GM23248 (cell line): ENCODE measurements around the gene CASTOR1. TPM values are rescaled to one million over a fixed set of nuclear protein-coding genes. Genes with fewer than 3 reads are reported as not detected.

Experiments used
- DNase-seq: peaks from one replicate; pipeline ENCODE4 v3.0.0-alpha.2; 2015
- H2AFZ ChIP-seq: fragments of 200-600 bp; sonication (generic); 2 replicates; pipeline ENCODE4 v1.6.1; 2016; ENCODE audit warnings: antibody characterized with exemption
- H3F3A ChIP-seq: fragments of 200-600 bp; sonication (generic); 2 replicates; pipeline ENCODE4 v1.6.1; 2016; ENCODE audit warnings: mild to moderate bottlenecking, antibody characterized with exemption, mixed run types; ENCODE audit not compliant: insufficient read depth
- H3K27ac ChIP-seq: fragments of 200-600 bp; sonication (generic); 2 replicates; pipeline ENCODE4 v1.5.1; 2016; ENCODE audit warnings: mild to moderate bottlenecking
- H3K27me3 ChIP-seq: fragments of 200-600 bp; sonication (generic); replicated peaks from 2 replicates; pipeline ENCODE4 v1.6.1; 2016; ENCODE audit warnings: mild to moderate bottlenecking; ENCODE audit not compliant: insufficient read depth
- H3K36me3 ChIP-seq: fragments of 200-600 bp; sonication (generic); 2 replicates; pipeline ENCODE4 v1.6.1; 2016; ENCODE audit warnings: low read depth, mild to moderate bottlenecking
- H3K4me1 ChIP-seq: fragments of 200-600 bp; sonication (generic); 2 replicates; pipeline ENCODE4 v1.6.1; 2016; ENCODE audit warnings: mild to moderate bottlenecking; ENCODE audit not compliant: insufficient read depth
- H3K4me2 ChIP-seq: fragments of 200-600 bp; sonication (generic); one replicate; pipeline ENCODE4 v1.6.1; 2016; ENCODE audit warnings: mild to moderate bottlenecking; ENCODE audit not compliant: unreplicated experiment
- H3K4me3 ChIP-seq: fragments of 200-600 bp; sonication (generic); 2 replicates; pipeline ENCODE4 v1.5.1; 2016; ENCODE audit warnings: mild to moderate bottlenecking
- H3K79me2 ChIP-seq: fragments of 200-600 bp; sonication (generic); 2 replicates; pipeline ENCODE4 v1.6.1; 2016; ENCODE audit warnings: mild to moderate bottlenecking; ENCODE audit not compliant: insufficient read depth
- H3K9ac ChIP-seq: fragments of 200-600 bp; sonication (generic); 2 replicates; pipeline ENCODE4 v1.6.1; 2016; ENCODE audit warnings: mild to moderate bottlenecking
- H3K9me2 ChIP-seq: fragments of 200-600 bp; sonication (generic); 2 replicates; pipeline ENCODE4 v1.6.1; 2016; ENCODE audit warnings: mixed run types, mild to moderate bottlenecking, moderate library complexity; ENCODE audit not compliant: insufficient read depth
- H3K9me3 ChIP-seq: fragments of 200-600 bp; sonication (generic); one replicate; pipeline ENCODE4 v1.6.1; 2017; ENCODE audit warnings: low read depth
- H4K20me1 ChIP-seq: fragments of 200-600 bp; sonication (generic); 2 replicates; pipeline ENCODE4 v1.6.0; 2016; ENCODE audit not compliant: insufficient read depth
- EZH2 ChIP-seq: fragments of 200-600 bp; sonication (generic); IDR thresholded peaks from 2 replicates; pipeline ENCODE4 v1.6.1; 2018; ENCODE audit warnings: antibody characterized with exemption, mild to moderate bottlenecking; ENCODE audit not compliant: insufficient read depth, poor library complexity, severe bottlenecking
- EZH2phosphoT487 ChIP-seq: fragments of 200-600 bp; sonication (generic); IDR thresholded peaks from 2 replicates; pipeline ENCODE4 v1.6.1; 2018; ENCODE audit warnings: antibody characterized with exemption, moderate library complexity, mild to moderate bottlenecking, low read depth; ENCODE audit not compliant: insufficient read depth
- WGBS, 2 experiments: methylation state at CpG; one replicate each; pipeline ENCODE4 v1.1.6; 2015 to 2017; ENCODE audit warnings: low lambda C conversion rate in 2 of 2, low coverage in 1 of 2; ENCODE audit errors: missing lambda C conversion rate in 2 of 2; 5-methylcytosine and 5-hydroxymethylcytosine counted together
- in situ Hi-C: fragments of 300-500 bp; cut with MboI; formaldehyde crosslinking; loops from 2 replicates; pipeline ENCODE4 v1.15.0; 2020
- polyA plus RNA-seq: library from polyadenylated mRNA; unstranded; fragments of >200 nt; fragmentation: Nextera tagmentation; extraction: Ambion mirVana; gene quantifications from 2 replicates; pipeline ENCODE4 v1.2.1, GENCODE V29; 2016
- total RNA-seq: library from RNA; depleted of rRNA; stranded (reverse); fragments of >200 nt; shearing (Covaris generic); gene quantifications from 2 replicates; pipeline ENCODE4 v1.2.3, GENCODE V29; 2014

CASTOR1 gene
- total and polyA plus RNA-seq, 2 experiments from 2014 or later = 8.7 to 13.4 TPM

DNA sequence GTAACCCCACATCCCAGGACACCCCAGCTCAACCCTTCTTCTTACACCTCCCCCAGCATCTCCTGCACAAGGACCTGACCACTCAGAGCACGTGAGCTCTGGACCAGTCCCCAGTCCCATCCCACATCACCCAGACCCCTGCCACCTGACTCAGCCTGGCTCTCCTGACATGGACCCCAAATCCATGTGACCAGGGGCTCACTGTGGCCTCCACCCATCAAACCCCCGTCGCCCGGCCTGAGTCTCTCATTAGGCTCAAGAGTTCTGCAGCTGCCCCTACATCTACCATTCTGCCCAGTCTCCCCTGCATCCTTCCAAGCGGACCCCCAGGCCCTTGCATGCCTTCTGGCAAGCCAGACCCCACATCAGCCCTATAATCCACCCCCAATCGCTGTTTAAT is 40.8 kb downstream of the CASTOR1 start:
- Histone ChIP-seq H3K9me3 (no peaks in the 10 kb centered on the region), H3K4me1 (peaks cover 25% of the 10 kb centered on the region), H3K4me2 (no peak overlapping the region), H2AFZ (no peak overlapping the region), H3K9ac (no peak overlapping the region), H3K9me2 (no peaks in the 10 kb centered on the region), H3K27ac (no peak overlapping the region), H4K20me1 (no peaks in the 10 kb centered on the region), H3K27me3 (no peaks in the 10 kb centered on the region), H3K79me2 (no peaks in the 10 kb centered on the region), H3F3A (peaks cover 5% of the 10 kb centered on the region; the same call in 1 of the 2 replicates), H3K36me3 (no peaks in the 10 kb centered on the region), H3K4me3 (no peak overlapping the region)
- WGBS, 2 experiments = 83 to 84% methylated on average over 6 of the region's 6 CpGs
- no peak for DNase-seq
- TF ChIP-seq EZH2 (no peak), EZH2phosphoT487 (no peak)
- in situ Hi-C loops = no loop called here

DNA sequence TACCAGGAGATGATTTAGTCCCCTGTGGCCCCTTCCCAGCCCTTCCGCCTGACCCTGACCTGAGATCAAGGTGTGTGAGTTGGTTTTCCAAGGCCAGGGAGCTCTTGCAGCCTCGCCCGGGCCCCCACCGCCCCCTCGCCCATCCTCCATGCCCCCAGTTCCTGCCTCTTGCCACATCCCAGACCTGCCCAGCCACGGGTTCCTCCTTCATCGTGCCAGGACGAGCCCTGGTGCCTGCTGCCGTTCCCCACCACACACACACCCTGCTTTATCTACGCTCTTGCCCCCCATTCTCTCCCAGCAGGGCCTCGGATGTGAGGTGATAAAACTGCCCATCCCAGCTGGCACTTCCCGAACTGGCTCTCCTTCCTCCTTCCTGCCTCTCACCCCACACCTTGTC is 41.3 kb downstream of the CASTOR1 start:
- H3K27me3 ChIP-seq = no peaks in the 10 kb centered on the region
- no peaks in the 10 kb centered on the region for H3K9me2 ChIP-seq
- in situ Hi-C loops = no loop called here
- no peak overlapping the region for H3K9ac ChIP-seq
- H2AFZ ChIP-seq = no peak overlapping the region
- no peak overlapping the region for H3K4me3 ChIP-seq
- TF ChIP-seq EZH2phosphoT487 (no peak), EZH2 (no peak)
- no peak overlapping the region for H3K4me2 ChIP-seq
- H3K9me3 ChIP-seq = no peaks in the 10 kb centered on the region
- no peaks in the 10 kb centered on the region for H3K36me3 ChIP-seq
- H3K4me1 ChIP-seq = peaks cover 25% of the 10 kb centered on the region
- H3F3A ChIP-seq = peaks cover 5% of the 10 kb centered on the region; the same call in 1 of the 2 replicates
- H3K27ac ChIP-seq = no peak overlapping the region
- H4K20me1 ChIP-seq = no peaks in the 10 kb centered on the region
- WGBS, 2 experiments = 95 to 98% methylated on average over 9 to 12 of the region's 12 CpGs
- DNase-seq = no peak
- no peaks in the 10 kb centered on the region for H3K79me2 ChIP-seq

DNA sequence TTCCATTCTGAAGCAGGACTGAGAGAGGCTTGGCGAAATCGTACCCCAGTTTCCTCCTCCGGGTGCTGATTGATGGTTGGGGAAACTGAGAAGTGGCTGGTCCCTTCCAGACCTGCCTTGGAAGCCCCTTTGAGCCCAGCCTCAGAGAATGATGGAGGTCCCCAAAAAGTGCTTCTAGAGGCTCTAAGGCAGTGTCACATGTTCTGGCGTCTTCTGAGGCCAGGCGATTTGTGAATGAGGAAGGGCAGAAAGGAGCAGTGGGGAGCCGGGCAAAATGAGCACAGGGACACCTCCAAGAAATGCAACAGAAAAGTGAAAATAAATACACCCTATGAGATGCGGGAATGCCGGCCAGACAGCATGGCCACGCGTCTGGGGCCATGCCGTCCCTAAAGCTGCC is 41.7 kb downstream of the CASTOR1 start:
- Histone ChIP-seq H3K9me2 (no peaks in the 10 kb centered on the region), H3K9ac (no peak overlapping the region), H3K4me2 (no peak overlapping the region), H3K27me3 (no peaks in the 10 kb centered on the region), H4K20me1 (no peaks in the 10 kb centered on the region), H2AFZ (no peak overlapping the region), H3K4me1 (peaks cover 25% of the 10 kb centered on the region), H3K36me3 (no peaks in the 10 kb centered on the region), H3K9me3 (no peaks in the 10 kb centered on the region), H3K79me2 (no peaks in the 10 kb centered on the region), H3K4me3 (no peak overlapping the region), H3F3A (peaks cover 8% of the 10 kb centered on the region; the same call in 1 of the 2 replicates), H3K27ac (no peak overlapping the region)
- DNase-seq = no peak
- TF ChIP-seq EZH2 (no peak), EZH2phosphoT487 (no peak)
- in situ Hi-C loops = no loop called here
- 91 to 94% methylated on average over 11 of the region's 11 CpGs for WGBS, 2 experiments

DNA sequence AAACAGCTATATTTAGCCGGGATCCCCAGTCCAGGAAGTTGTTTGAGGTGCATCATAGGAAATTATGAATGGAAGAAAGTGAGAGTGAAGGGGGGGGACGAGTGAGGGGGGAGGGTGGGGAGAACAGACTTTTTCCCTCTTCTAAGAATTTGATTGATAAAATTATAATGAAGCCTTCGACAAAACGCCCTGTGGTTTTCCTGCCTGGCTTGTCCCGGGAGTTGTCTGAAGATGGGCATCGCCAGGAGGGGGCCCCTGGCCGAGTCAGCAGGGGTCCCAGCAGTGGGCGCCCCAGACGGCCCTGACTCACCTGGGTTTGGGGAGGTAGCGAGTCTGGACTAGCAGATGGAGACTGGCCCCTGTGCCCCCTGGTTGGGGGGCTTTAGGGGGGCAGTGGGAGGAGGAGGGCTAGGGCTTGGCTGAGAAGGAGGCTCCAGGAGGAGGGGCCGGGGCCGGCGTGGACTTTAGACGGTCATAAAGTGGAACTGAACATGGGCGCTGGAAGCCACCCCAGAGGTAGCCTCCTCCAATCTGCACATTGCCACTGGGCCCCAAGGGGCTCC is 42.4 kb downstream of the CASTOR1 start:
- Histone ChIP-seq H3K9me2 (no peaks in the 10 kb centered on the region), H3K4me2 (peak overlapping the region; percentile 86), H3K4me1 (peaks cover 21% of the 10 kb centered on the region), H3K4me3 (peak overlapping the region; percentile 83), H3K27ac (no peak overlapping the region), H3K27me3 (no peaks in the 10 kb centered on the region), H2AFZ (peak overlapping the region; percentile 76), H3K9me3 (no peaks in the 10 kb centered on the region), H3K79me2 (no peaks in the 10 kb centered on the region), H3K36me3 (no peaks in the 10 kb centered on the region), H4K20me1 (no peaks in the 10 kb centered on the region), H3F3A (peaks cover 12% of the 10 kb centered on the region; the same call in 1 of the 2 replicates), H3K9ac (peak overlapping the region; percentile 79)
- no peak for DNase-seq
- in situ Hi-C loops = no loop called here
- 46 to 53% methylated on average over 11 to 15 of the region's 15 CpGs for WGBS, 2 experiments
- TF ChIP-seq EZH2 (no peak), EZH2phosphoT487 (no peak)
